NCI-H2196 treated with DMSO at 0.1 percent for 48 hours (cell line): ENCODE results near the gene ZNF385C.

Experiments used
- DNase-seq: peaks from one replicate; lab custom pipeline; 2025; ENCODE audit not compliant: unreplicated experiment; lab: John Stamatoyannopoulos, UW

ZNF385C gene

DNA sequence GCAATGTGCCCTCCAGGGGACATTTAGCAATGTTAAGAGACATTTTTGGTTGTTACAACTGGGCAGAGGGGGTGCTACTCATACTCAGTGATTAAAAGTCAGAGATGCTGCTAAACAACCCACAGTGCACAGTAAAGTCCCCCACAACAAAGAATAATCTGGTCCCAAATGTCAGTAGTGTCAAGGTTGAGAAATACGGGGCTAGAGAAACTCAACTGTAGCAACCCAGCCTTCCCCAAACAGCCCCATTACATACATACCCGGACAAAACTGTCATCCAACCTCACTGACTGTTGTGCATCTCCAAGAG, 101.5 kb downstream of the ZNF385C start:
- no peak for DNase-seq

- DNase-seq, result no peak
Observed at GRCh38 chr17:41992576-41992975, 105.7 kb downstream of the ZNF385C start.

GRCh38 chr17:41989702-41990419, 108.4 kb downstream of the ZNF385C start:
- DNase-seq, result no peak

DNA sequence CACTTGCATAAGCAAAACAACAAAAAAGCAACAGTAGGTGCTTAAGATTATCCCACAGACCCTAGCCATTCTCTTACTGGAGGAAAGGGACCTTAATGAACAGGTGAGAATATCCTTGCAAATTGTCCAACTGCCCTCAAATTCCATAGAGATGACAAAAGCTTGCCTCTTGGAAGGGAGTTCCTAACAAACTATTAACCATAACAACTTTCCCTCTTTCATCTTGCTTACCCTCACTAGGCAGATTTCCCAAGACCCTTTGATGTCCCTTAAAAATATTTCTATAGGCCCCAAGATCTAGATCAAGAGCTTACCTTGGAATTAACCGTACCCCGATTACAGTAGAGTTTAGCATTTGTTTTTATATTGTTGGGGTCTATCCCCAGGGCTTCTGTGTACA, 109.9 kb downstream of the ZNF385C start:
- no peak for DNase-seq

DNA sequence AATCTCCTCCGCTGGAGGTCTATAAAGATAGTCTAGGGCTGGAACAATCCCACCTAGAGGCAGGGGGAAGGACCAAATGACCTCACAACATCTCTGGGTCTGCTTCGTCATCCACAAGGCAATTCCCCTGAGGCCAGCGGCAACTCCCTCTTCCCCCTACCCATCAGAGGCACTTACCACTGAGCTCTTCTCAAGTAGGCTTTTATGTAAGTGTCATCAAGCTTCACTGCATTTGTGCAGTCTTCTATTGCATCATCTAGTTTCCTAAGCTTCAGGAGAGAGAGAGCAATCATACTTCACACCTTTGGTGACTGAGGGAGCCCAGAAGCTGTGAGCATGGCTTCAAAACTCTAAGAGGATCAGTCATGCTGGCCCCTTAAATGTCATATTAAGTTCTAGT, 110.6 kb downstream of the ZNF385C start:
- DNase-seq, result no peak

GRCh38 chr17:41986634-41987033, 111.6 kb downstream of the ZNF385C start:
- DNase-seq, result no peak

- DNase-seq, result no peak
Observed at GRCh38 chr17:41985919-41986318, 112.4 kb downstream of the ZNF385C start.

DNA sequence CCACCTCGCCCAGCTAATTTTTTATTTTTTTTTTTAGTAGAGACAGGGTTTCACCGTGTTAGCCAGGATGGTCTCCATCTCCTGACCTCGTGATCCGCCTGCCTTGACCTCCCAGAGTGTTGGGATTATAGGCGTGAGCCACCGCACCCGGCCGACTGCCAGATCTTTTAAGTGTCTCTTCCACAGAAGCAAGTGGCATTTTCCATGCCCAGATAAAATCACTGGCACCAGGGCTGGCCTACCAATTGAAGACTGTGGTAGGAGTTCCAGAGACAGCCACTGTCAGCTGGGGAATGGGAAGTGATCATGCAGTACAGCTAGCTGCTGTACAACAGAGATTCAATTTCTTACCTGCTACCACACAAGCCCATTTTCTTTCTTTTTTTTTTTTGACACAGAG, 113.8 kb downstream of the ZNF385C start:
- DNase-seq, result no peak

GRCh38 chr17:41982026-41982760, 116.1 kb downstream of the ZNF385C start:
- DNase-seq, result no peak

- DNase-seq, result no peak
Observed at GRCh38 chr17:41977991-41978390, 120.3 kb downstream of the ZNF385C start.

DNA sequence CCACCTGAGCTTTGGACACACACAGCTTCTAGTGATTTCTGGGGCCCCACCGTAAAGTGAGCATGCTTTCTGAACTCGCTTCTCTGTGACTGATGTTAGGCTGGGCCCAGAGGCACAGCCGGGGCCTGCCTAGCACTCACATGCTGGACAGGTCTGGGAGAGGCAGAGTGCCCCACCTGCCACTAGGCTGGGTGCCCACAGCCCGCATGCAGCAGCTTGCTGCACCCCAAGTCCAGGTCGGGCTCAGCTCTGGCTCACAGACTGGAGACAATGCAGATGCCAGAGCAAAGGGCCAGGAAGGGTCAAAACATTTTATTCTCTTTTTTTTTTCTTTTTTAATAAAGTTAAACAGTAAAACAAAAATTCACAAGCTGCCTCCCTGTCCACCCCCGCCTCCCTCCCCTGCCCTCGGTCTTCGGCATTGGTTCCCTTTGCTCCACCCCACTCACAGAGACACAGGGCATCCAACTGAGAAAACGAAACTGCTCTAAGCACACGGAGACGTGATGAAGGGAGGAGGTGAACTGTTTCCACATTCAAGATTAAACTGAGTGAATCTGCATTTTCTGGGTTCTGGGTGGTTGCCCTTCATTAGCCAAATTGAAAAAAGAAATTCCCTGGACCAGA, 122.0 kb downstream of the ZNF385C start:
- no peak for DNase-seq
